GM23338 (cell line): ENCODE measurements around the gene MYO18B. TPM values are rescaled to one million over a fixed set of nuclear protein-coding genes. Genes with fewer than 3 reads are reported as not detected.

Experiments used
- ATAC-seq: fragments of 200-7000 bp; cut with Tn5 transposase; 3 replicates; pipeline ENCODE4 v1.9.1; 2020
- DNase-seq: peaks from one replicate; pipeline ENCODE4 v3.0.0-alpha.2; 2015; ENCODE audit warnings: low spot score
- H2AFZ ChIP-seq: fragments of 200-600 bp; sonication (generic); 2 replicates; pipeline ENCODE4 v1.8.0; 2016; ENCODE audit warnings: antibody characterized with exemption, mild to moderate bottlenecking, moderate library complexity
- H3F3A ChIP-seq: fragments of 200-600 bp; sonication (generic); replicated peaks from 2 replicates; pipeline ENCODE4 v1.8.0; 2017; ENCODE audit warnings: antibody characterized with exemption, mixed run types, low read depth
- H3K27ac ChIP-seq: fragments of 200-600 bp; sonication (generic); 2 replicates; pipeline ENCODE4 v1.6.1; 2016; ENCODE audit warnings: low read depth
- H3K27me3 ChIP-seq: fragments of 200-600 bp; sonication (generic); 2 replicates; pipeline ENCODE4 v1.8.0; 2016; ENCODE audit warnings: mild to moderate bottlenecking, mixed run types, moderate library complexity; ENCODE audit not compliant: insufficient read depth
- H3K36me3 ChIP-seq: fragments of 200-600 bp; sonication (generic); 2 replicates; pipeline ENCODE4 v1.8.0; 2016; ENCODE audit warnings: mild to moderate bottlenecking; ENCODE audit not compliant: insufficient read depth
- H3K4me1 ChIP-seq: fragments of 200-600 bp; sonication (generic); 2 replicates; pipeline ENCODE4 v1.8.0; 2016; ENCODE audit warnings: mild to moderate bottlenecking, moderate library complexity; ENCODE audit not compliant: insufficient read depth
- H3K4me2 ChIP-seq: fragments of 200-600 bp; sonication (generic); 2 replicates; pipeline ENCODE4 v1.7.1; 2017; ENCODE audit warnings: mixed run types
- H3K4me3 ChIP-seq: fragments of 200-600 bp; sonication (generic); 2 replicates; pipeline ENCODE4 v1.6.1; 2016; ENCODE audit warnings: mixed run types
- H3K79me2 ChIP-seq: fragments of 200-600 bp; sonication (generic); replicated peaks from 2 replicates; pipeline ENCODE4 v1.8.0; 2017; ENCODE audit warnings: mild to moderate bottlenecking; ENCODE audit not compliant: insufficient read depth
- H3K9me2 ChIP-seq: fragments of 200-600 bp; sonication (generic); 2 replicates; pipeline ENCODE4 v1.8.0; 2017; ENCODE audit not compliant: insufficient read depth
- H4K20me1 ChIP-seq: fragments of 200-600 bp; sonication (generic); replicated peaks from 2 replicates; pipeline ENCODE4 v1.8.0; 2017; ENCODE audit warnings: mild to moderate bottlenecking; ENCODE audit not compliant: insufficient read depth
- H3K27ac Mint-ChIP-seq: 2 replicates; pipeline ENCODE4 v1.8.0; 2020; ENCODE audit warnings: inconsistent platforms, mild to moderate bottlenecking, moderate library complexity, mixed read lengths
- H3K27me3 Mint-ChIP-seq: 3 replicates; pipeline ENCODE4 v1.8.0; 2022; ENCODE audit warnings: low read depth, mild to moderate bottlenecking, moderate library complexity, mixed read lengths, inconsistent platforms; ENCODE audit not compliant: insufficient read depth, poor library complexity
- H3K36me3 Mint-ChIP-seq: 3 replicates; pipeline ENCODE4 v1.8.0; 2021; ENCODE audit warnings: low read depth, mild to moderate bottlenecking, inconsistent platforms, moderate library complexity, mixed read lengths
- H3K4me1 Mint-ChIP-seq: 3 replicates; pipeline ENCODE4 v1.8.0; 2020; ENCODE audit warnings: mild to moderate bottlenecking, inconsistent platforms, mixed read lengths
- H3K4me3 Mint-ChIP-seq: 3 replicates; pipeline ENCODE4 v1.8.0; 2021; ENCODE audit warnings: moderate library complexity, mild to moderate bottlenecking, inconsistent platforms, mixed read lengths
- H3K9me3 Mint-ChIP-seq: 3 replicates; pipeline ENCODE4 v1.8.0; 2020; ENCODE audit warnings: moderate library complexity, mild to moderate bottlenecking, inconsistent platforms, mixed read lengths
- CTCF ChIP-seq, 2 experiments: fragments of 200-600 bp in 1 of 2; sonication (generic) in 1 of 2; conservative IDR thresholded peaks; 2 replicates each; pipeline versions ENCODE4 v1.5.1 to v1.6.1; 2016 to 2017; ENCODE audit warnings: antibody characterized with exemption in 2 of 2, low read depth in 2 of 2, mild to moderate bottlenecking in 2 of 2, moderate library complexity in 1 of 2
- ETS1 ChIP-seq: IDR thresholded peaks from 2 replicates; pipeline ENCODE4 v1.6.1; 2016; ENCODE audit warnings: antibody characterized with exemption
- EZH2phosphoT487 ChIP-seq: fragments of 200-600 bp; sonication (generic); IDR thresholded peaks from one replicate; pipeline ENCODE4 v1.8.1; 2018; ENCODE audit warnings: antibody characterized with exemption; ENCODE audit not compliant: unreplicated experiment
- POLR2AphosphoS5 ChIP-seq: IDR thresholded peaks from 2 replicates; pipeline ENCODE4 v1.6.1; 2016; ENCODE audit warnings: antibody characterized with exemption, low read depth
- ZNF114 ChIP-seq: fragments of 250-450 bp; sonication (Bioruptor Pico); IDR thresholded peaks from 2 replicates; pipeline ENCODE4 v1.5.0; 2020; ENCODE audit warnings: mild to moderate bottlenecking, moderate library complexity
- ZNF331 ChIP-seq: fragments of 250-450 bp; sonication (Bioruptor Pico); IDR thresholded peaks from 2 replicates; pipeline ENCODE4 v1.5.0; 2020; ENCODE audit warnings: low read depth, mild to moderate bottlenecking, moderate library complexity
- polyA plus RNA-seq: library from polyadenylated mRNA; unstranded; fragments of >200 nt; fragmentation: Nextera tagmentation; extraction: Ambion mirVana; gene quantifications from 2 replicates; pipeline ENCODE4 v1.2.1, GENCODE V29; 2016
- total RNA-seq: library from RNA; depleted of rRNA; stranded (reverse); fragments of >200 nt; shearing (Covaris generic); gene quantifications from 2 replicates; pipeline ENCODE4 v1.2.3, GENCODE V29; 2014
- TF ChIP-seq, protein P1 (sequence below): IDR thresholded peaks from one replicate; pipeline ENCODE4 v1.6.1; 2018; ENCODE audit warnings: antibody characterized with exemption; ENCODE audit not compliant: unreplicated experiment

Gene MYO18B
- total and polyA plus RNA-seq, 2 experiments from 2014 or later: 0.36 to 0.45 TPM

GRCh38 chr22:25696763-25697162, 45.2 kb upstream of the MYO18B start (continued):
- TF ChIP-seq CTCF (conservative IDR thresholded peaks at IDR 0.05; ENCODE audit: low read depth in 2 of 2): no peak
- TF ChIP-seq, protein P1, sequence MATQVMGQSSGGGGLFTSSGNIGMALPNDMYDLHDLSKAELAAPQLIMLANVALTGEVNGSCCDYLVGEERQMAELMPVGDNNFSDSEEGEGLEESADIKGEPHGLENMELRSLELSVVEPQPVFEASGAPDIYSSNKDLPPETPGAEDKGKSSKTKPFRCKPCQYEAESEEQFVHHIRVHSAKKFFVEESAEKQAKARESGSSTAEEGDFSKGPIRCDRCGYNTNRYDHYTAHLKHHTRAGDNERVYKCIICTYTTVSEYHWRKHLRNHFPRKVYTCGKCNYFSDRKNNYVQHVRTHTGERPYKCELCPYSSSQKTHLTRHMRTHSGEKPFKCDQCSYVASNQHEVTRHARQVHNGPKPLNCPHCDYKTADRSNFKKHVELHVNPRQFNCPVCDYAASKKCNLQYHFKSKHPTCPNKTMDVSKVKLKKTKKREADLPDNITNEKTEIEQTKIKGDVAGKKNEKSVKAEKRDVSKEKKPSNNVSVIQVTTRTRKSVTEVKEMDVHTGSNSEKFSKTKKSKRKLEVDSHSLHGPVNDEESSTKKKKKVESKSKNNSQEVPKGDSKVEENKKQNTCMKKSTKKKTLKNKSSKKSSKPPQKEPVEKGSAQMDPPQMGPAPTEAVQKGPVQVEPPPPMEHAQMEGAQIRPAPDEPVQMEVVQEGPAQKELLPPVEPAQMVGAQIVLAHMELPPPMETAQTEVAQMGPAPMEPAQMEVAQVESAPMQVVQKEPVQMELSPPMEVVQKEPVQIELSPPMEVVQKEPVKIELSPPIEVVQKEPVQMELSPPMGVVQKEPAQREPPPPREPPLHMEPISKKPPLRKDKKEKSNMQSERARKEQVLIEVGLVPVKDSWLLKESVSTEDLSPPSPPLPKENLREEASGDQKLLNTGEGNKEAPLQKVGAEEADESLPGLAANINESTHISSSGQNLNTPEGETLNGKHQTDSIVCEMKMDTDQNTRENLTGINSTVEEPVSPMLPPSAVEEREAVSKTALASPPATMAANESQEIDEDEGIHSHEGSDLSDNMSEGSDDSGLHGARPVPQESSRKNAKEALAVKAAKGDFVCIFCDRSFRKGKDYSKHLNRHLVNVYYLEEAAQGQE: no peak
- no peak for TF ChIP-seq ZNF331 (CRISPR knock-in tag)
- no peak for TF ChIP-seq EZH2phosphoT487
- no peak for TF ChIP-seq ETS1
- no peak for TF ChIP-seq ZNF114 (CRISPR knock-in tag)

DNA sequence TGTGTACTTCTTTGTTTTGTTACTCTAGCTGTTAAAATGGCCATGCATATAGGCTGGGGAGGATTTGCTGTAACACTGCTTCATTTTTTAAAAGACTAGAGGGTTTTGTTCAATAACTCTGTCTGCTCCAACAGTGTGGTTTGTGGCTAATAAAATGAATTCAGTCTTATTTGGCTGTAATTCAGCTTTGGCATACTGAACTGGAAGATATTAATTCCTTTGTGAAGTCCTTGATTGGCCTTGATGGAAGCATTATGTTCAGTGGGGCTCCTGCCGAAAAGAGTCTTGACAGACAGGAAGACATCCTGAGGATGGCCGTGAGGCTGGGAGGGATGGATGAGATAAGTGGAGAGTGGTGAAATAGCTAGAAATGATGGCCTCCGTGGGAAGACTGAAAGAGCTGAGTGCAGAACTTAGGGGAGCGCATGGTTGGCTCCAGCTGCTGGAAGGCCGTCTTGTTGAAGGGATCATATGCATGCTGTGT, 44.8 kb upstream of the MYO18B start:
- no peak for DNase-seq
- Histone ChIP-seq H3K4me3 (no peak overlapping the region), H3K4me1 (no peaks in the 10 kb centered on the region), H3K79me2 (no peaks in the 10 kb centered on the region), H3K9me2 (no peaks in the 10 kb centered on the region), H3K36me3 (no peaks in the 10 kb centered on the region; the same call in 1 of the 2 replicates), H3F3A (no peaks in the 10 kb centered on the region), H3K27ac (no peak overlapping the region), H2AFZ (no peak overlapping the region), H3K4me2 (no peak overlapping the region), H3K27me3 (no peaks in the 10 kb centered on the region), H4K20me1 (0 out of 2 replicates have a peak, but pooled peaks cover 6% of the 10 kb centered on the region)
- Mint-ChIP-seq H3K27ac (no peak overlapping the region), H3K27me3 (peaks cover 6% of the 10 kb centered on the region), H3K4me1 (peaks cover 4% of the 10 kb centered on the region; the same call in 2 of the 3 replicates), H3K36me3 (peaks cover 12% of the 10 kb centered on the region), H3K4me3 (no peak overlapping the region), H3K9me3 (no peaks in the 10 kb centered on the region)
- TF ChIP-seq EZH2phosphoT487 (no peak), POLR2AphosphoS5 (no peak)
- no peak for ATAC-seq
